Bronchial epithelial cell (primary cell): ENCODE measurements around the gene FHL3. TPM values are rescaled to one million over a fixed set of nuclear protein-coding genes. Genes with fewer than 3 reads are reported as not detected.

Experiments
- DNase-seq: peaks from one replicate; pipeline ENCODE4 v3.0.0-alpha.2; 2010; ENCODE audit warnings: low read depth
- FAIRE-seq: peaks from 2 replicates; lab custom pipeline; 2011; peaks lifted over from hg19 to GRCh38; lab: Jason Lieb, UNC
- H3K27me3 ChIP-seq: 2 replicates; pipeline ENCODE4 v1.5.1; 2011; ENCODE audit warnings: low read length; ENCODE audit not compliant: control insufficient read depth, insufficient read depth
- H3K36me3 ChIP-seq: 2 replicates; pipeline ENCODE4 v1.5.1; 2011; ENCODE audit warnings: low read length; ENCODE audit not compliant: control insufficient read depth, insufficient read depth
- H3K4me3 ChIP-seq: 2 replicates; pipeline ENCODE4 v1.5.1; 2011; ENCODE audit warnings: mild to moderate bottlenecking, low read depth, low read length, control low read depth
- CTCF ChIP-seq: IDR thresholded peaks from 2 replicates; pipeline ENCODE4 v1.5.1; 2011; ENCODE audit warnings: mild to moderate bottlenecking, moderate library complexity, low read length, control low read depth, inconsistent platforms; ENCODE audit not compliant: insufficient read depth, severe bottlenecking
- total RNA-seq: library from RNA; depleted of rRNA; stranded (reverse); fragments of >200 nt; gene quantifications from 2 replicates; pipeline ENCODE4 v1.2.1, GENCODE V29; 2014

Gene FHL3
- total RNA-seq, 1 donor from 2014 or later: 2.6 TPM

GRCh38 chr1:38000529-38001455 is 4.5 kb downstream of the FHL3 start:
- Histone ChIP-seq H3K36me3 (peaks cover 1% of the 10 kb centered on the region), H3K27me3 (no peaks in the 10 kb centered on the region), H3K4me3 (no peak overlapping the region)
- DNase-seq (peak; percentile 41), FAIRE-seq (peak; percentile 23)
- no peak for TF ChIP-seq CTCF

GRCh38 chr1:38000233-38000528 is 5.1 kb downstream of the FHL3 start:
- Histone ChIP-seq H3K4me3 (no peak overlapping the region), H3K36me3 (peaks cover 1% of the 10 kb centered on the region)
- no peak for FAIRE-seq

GRCh38 chr1:37999430-38000232 is 5.7 kb downstream of the FHL3 start:
- no peak for TF ChIP-seq CTCF
- DNase-seq (peak; percentile 38), FAIRE-seq (no peak)
- H3K36me3 ChIP-seq: peaks cover 1% of the 10 kb centered on the region
- H3K27me3 ChIP-seq: no peaks in the 10 kb centered on the region
- no peak overlapping the region for H3K4me3 ChIP-seq

More at GRCh38 chr1:38000233-38000528, 5.1 kb downstream of the FHL3 start:
- H3K27me3 ChIP-seq: no peaks in the 10 kb centered on the region
- TF ChIP-seq CTCF: no peak
- no peak for DNase-seq

GRCh38 chr1:37998913-37999429 is 6.3 kb downstream of the FHL3 start:
- Histone ChIP-seq H3K4me3 (no peak overlapping the region), H3K36me3 (peaks cover 1% of the 10 kb centered on the region), H3K27me3 (no peaks in the 10 kb centered on the region)
- DNase-seq: no peak
- no peak for FAIRE-seq
- TF ChIP-seq CTCF: no peak

GRCh38 chr1:37998089-37998808 is 7.1 kb downstream of the FHL3 start:
- Histone ChIP-seq H3K4me3 (no peak overlapping the region), H3K36me3 (peaks cover 1% of the 10 kb centered on the region), H3K27me3 (no peaks in the 10 kb centered on the region)
- no peak for TF ChIP-seq CTCF
- no peak for DNase-seq
- peak; percentile 7 for FAIRE-seq
